Eye (tissue), 1 donor: Measurements from ENCODE around the gene RAB4B.
"Not testable (repeated sequence)": the region's sequence is repeated elsewhere in the genome, so short reads cannot be mapped to it uniquely, and the experiment has no call there.

Source experiments
- DNase-seq: peaks from one replicate; pipeline ENCODE4 v3.0.0-alpha.2; 2015

Gene RAB4B

DNA sequence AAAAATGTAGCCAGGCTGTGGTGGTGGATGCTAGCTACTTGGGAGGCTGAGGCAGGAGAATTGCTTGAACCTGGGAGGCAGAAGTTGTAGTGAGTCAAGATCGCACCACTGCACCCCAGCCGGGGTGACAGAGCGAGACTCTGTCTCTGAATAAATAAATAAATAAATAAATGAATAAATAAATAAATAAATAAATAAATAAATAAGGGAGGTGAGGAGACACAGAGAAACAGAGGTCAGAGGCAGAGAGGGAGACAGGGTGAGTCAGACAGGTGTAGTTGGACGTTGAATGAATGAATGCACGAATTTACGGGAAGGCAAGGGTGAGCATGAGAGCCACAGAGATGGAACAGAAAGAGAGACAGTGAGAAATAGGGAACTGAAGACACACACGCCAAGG, 3.1 kb downstream of the RAB4B start:
- DNase-seq: no peak

DNA sequence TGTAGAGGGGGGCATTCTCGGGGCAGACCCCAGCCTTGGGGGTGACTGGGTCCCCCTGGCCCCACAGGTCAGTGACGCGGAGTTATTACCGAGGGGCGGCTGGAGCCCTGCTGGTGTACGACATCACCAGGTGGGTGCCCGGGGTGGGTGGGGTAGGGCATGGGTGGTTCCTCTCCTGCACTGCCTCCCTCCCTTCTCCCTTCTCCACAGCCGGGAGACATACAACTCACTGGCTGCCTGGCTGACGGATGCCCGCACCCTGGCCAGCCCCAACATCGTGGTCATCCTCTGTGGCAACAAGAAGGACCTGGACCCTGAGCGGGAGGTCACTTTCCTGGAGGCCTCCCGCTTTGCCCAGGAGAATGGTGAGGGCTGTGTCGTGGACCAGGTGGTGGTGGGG, 5.7 kb downstream of the RAB4B start:
- DNase-seq: no peak

DNA sequence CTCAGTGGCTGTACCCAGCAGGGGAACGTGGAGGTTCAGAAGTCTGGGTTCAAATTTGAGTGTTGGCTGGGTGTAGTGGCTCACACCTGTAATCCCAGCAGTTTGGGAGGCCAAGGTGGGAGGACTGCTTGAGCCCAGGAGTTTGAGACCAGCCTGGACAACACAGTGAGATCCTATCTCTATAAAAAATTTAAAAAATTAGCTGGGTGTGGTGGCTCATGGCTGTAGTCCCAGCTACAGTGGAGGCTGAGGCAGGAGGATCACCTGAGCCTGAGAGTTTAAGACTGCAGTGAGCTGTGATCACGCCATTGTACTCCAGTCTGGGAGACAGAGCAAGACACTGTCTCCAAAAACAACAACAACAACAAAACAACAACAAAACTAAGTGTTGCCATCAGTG, 6.1 kb downstream of the RAB4B start:
- DNase-seq: not testable (repeated sequence)

DNA sequence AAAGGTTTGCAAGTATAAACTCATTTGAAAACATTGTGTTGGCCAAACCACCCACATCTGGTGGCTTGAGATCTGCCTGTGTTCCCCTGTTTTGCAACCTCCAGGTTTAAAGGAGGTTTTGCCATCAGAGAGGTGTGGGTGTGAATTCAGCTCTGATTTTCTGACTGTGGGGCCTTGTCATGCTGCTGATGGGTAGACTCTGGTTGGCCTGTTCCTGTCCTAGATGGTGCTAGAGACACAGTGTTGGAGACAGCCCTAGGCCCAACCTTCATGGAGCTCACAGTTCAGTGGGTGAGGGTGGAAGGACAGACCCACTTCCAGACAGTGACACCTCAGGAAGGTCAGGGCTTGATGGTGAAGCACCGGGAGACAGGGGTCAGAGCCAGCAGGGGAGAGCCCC, 7.5 kb downstream of the RAB4B start:
- DNase-seq: no peak

DNA sequence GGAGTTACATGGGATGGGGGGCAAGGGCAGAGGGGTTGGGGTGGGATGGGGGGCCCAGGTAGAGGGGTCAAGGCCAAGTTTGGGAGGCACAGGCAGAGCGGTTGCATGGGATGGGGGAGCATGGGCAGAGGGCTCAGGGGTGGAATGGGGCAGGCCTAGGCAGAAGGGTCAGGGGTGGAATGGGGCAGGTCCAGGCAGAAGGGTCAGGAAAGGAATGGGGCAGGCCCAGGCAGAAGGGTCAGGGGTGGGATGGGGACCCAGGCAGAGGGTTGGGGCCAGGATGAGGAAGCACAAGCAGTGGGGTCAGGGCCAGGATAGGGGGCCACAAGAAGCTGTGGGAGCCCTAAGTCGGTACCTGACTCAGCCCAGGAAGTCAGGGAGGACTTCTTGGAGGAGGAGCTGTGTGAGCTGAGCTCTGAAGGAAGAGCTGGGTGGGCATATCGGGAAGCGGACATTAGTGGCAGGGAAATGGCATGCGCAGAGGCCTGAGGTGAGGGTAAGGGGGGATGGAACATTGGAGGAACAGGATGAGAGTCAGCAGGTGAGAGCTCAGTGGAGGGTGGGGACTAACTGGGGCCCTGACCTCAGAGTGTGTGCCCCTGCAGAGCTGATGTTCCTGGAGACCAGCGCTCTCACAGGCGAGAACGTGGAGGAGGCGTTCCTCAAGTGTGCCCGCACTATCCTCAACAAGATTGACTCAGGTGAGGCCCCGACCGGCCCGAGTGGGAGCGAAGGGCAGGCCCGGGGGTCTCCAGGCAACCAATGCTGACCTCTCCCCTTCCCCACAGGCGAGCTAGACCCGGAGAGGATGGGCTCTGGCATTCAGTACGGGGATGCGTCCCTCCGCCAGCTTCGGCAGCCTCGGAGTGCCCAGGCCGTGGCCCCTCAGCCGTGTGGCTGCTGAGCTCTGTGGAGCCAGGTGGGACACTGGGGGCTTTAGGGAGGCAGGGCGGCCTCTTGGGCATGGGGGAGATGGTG, 8.3 kb downstream of the RAB4B start:
- DNase-seq: no peak

DNA sequence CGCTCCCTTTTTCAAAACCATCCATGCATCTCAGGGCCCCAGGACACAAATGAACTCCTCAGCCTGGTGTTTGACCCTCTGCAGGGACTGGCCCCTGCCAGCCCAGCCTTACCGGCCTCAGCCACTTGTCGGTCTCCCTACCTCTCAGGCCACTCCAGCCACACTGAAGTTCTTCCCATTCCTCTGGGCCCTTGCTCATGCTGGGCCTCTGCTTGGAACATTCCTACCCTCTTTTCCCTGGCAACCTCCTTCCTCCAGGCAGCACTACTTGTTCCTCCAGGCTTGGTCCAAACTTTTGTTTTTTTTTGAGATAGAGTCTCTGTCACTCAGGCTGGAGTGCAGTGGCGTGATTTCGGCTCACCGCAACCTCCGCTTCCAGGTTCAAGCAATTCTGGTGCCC, 13.3 kb downstream of the RAB4B start:
- DNase-seq: no peak

DNA sequence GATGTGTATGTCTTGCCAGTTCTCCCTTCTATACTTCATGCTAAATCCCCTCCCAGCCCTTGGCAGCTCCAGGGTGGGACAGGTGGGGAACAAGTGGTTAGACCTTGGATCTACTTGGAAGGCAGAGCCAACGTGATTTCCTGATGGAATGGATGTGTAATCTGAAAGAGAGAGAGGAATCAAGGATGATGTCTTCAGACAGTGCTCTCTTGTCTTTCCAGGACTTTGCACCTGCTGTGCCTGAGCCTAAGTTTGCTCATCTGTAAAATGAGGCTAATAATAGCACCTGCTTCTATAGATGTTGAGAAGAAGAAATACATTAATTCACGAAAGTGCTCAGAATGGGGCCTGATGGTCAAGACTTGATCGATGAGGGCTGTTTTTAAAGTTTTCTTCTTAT, 13.9 kb downstream of the RAB4B start:
- no peak for DNase-seq

DNA sequence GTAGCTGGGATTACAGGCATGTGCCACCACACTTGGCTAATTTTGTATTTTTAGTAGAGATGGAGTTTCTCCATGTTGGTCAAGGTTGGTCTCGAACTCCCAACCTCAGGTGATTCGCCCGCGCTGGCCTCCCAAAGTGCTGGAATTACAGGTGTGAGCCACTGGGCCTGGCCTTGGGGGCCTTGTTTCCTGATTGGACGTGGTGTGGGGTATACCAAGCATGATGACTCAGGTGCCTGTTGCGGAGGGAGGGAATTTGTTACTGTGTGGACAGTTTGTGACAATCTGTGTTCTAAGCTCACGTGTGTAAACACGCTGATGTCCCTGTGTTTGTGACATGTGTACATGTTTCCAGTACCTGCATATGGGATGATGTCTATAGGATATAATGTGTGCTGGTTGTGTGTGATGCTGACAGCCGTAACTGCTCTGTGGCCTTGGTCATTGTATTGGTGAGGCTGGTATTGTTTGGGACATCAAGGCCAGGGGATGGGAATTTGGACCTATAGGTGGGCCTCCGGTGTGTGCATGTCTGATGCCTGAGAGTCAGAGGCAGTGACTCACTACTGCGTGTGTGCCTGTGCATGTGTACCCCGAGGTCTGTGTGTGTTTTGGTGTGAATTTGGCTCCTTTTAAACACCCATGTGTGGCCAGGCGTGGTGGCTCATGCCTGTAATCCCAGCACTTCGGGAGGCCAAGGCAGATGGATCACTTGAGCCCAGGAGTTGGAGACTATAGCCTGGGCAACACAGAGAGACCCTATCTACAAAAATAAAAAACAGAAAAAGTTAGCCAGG, 19.3 kb downstream of the RAB4B start:
- no peak for DNase-seq

DNA sequence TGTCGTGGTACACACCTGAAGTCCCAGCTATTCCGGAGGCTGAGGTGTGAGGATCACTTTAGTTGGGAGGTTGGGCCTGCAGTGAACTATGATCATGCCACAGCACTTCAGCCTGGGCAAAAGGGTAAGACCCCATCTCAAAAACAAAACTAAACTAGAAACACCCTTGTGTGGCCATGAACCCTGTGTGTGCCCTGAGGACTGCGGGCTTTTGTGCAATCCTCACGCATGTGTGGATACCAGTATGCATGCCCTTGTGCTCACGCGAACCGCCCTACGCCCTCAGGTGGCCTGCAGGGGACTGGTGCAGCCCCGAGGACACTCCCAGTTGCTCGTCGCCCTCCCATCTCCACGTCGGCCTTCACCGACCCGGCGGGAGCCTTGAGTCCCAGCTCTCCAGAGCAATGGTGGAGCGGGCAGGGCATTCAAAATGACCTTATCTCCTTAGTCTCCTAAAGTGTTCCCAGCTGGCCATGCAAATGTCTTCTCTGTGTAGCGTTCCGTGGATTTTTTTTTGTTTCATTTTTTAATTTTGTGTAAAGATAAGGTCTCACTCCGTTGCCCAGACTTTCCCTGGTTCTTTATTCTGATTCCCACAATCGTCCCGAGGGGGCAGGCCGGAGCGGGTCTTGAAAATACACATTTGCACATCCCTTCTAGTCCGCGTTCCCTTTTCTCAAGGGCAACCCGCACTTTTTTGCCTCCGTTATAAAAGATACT, 20.1 kb downstream of the RAB4B start:
- DNase-seq: peak; percentile 78

DNA sequence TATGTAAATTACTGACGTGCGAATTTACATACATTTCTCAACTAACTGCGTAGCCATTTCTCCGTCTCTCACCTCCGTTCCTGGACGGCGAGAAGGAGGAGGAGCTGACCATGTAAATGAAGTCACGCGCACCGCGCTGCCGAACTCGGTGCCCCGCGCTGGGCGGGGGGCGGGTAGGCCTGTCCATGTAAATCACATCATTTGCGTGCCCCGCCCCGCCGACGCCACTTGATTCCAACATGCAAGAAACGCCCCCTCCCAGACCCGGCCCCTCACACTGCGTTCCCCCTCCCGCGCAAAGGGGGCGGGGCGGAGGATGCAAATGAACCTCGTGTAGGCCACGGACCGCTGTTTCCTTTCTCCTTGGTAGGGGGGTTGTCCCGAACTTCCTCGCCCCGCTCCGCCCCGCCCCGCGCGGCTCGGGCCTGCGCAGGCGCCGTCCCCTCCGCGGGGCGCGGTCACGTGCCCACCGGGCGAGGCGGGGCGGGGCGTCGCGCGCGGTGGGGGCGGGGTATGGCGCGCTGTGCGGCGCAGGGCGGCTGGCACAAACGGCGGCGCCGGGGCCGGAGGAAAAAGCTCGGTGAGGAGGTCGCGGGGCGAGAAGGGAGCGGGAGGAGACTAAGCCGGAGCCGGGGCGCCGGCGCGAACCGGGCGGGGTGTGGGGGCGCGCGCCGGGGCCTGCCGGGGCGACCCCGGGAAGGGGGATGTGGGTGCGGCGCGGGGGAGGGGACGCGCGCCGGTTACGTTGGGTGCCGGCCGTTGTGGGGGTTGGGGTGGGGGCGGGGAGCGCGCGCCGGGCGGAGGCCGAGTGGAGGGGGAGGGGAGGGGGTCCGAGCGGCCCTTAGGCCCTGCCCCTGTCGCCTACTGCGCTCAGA, 20.9 kb downstream of the RAB4B start, which contains the start of gene EGLN2:
EGLN2 (plus strand) TSS at position 509 of the 875 bp plus-strand sequence. CDS start 1,382 bp downstream, outside the sequence.
- peak; percentile 100 for DNase-seq

DNA sequence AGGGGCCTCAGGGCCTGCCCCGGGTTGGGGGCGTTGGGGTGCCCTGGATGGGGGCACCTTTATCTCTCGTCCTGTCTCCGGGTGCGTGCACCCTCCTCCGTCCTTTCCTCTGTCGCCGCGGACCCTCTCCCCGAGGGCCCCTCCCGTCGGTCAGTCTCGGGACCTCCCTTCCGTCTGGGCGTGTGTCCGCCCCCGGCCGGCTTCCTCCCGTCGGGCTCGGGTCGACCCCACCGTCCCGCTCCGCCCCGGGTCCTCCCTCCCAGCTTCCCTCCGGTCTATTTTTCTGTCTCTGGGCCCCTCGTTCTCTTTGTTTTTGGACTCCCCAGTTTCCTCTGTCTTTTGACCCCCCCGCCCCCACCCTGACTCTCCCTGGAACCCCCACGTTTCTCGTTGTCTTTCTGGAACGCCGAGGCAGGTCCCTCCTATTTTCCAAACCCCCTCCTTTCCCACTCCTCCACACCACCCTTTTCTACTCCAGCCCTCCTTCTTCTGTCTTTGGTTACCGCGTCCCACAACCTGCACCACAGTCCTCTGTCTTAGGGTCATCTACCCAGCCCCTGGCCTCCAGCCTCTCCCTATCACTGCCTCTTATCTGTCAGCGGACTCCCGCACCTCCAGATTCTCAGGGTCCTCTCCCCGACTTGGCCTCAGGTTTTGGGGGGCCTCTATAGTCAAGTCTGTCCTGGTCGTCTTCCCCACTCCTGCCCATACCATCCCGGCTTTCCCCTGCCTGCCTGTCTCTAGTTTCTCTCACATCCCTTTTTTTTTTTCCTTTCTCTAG, 21.7 kb downstream of the RAB4B start:
- DNase-seq: no peak

DNA sequence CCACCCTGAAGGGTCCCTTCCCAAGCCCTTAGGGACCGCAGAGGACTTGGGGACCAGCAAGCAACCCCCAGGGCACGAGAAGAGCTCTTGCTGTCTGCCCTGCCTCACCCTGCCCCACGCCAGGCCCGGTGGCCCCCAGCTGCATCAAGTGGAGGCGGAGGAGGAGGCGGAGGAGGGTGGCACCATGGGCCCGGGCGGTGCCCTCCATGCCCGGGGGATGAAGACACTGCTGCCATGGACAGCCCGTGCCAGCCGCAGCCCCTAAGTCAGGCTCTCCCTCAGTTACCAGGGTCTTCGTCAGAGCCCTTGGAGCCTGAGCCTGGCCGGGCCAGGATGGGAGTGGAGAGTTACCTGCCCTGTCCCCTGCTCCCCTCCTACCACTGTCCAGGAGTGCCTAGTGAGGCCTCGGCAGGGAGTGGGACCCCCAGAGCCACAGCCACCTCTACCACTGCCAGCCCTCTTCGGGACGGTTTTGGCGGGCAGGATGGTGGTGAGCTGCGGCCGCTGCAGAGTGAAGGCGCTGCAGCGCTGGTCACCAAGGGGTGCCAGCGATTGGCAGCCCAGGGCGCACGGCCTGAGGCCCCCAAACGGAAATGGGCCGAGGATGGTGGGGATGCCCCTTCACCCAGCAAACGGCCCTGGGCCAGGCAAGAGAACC, 22.4 kb downstream of the RAB4B start:
- no peak for DNase-seq

DNA sequence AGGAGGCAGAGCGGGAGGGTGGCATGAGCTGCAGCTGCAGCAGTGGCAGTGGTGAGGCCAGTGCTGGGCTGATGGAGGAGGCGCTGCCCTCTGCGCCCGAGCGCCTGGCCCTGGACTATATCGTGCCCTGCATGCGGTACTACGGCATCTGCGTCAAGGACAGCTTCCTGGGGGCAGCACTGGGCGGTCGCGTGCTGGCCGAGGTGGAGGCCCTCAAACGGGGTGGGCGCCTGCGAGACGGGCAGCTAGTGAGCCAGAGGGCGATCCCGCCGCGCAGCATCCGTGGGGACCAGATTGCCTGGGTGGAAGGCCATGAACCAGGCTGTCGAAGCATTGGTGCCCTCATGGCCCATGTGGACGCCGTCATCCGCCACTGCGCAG, 22.9 kb downstream of the RAB4B start:
- no peak for DNase-seq

DNA sequence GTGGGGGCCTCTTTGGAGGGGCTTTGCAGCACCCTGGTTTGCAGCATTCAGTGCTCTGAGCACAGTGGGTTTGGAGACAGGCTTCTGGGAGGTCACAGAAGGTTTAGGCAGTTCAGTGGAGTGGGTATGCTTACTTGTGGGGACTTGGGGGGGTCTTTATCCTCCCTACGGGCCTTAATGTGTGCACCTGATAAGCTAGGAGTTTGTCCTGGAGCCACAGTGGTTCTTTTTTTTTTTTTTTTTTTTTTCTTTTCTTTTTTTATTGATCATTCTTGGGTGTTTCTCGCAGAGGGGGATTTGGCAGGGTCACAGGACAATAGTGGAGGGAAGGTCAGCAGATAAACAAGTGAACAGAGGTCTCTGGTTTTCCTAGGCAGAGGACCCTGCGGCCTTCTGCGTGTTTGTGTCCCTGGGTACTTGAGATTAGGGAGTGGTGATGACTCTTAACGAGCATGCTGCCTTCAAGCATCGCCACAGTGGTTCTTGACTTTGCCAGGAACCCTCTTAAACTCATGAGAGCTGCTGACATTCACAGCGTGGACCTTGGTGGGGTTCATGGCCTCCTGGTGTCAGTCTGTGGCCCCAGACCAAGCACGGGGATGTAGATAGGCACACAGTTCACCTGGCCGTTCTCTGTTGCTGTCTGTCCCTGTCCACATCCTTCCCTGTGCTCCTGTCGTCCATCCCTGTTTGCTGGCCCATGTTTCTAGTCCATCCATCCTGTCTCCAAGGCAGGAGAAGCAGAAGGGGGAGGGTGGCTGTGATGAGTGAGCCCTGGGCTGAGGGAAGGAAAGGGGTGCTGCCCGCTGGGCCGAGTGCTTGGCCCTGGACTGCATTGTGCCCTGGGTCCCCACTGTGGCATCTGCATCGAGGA, 23.6 kb downstream of the RAB4B start:
- no peak for DNase-seq

DNA sequence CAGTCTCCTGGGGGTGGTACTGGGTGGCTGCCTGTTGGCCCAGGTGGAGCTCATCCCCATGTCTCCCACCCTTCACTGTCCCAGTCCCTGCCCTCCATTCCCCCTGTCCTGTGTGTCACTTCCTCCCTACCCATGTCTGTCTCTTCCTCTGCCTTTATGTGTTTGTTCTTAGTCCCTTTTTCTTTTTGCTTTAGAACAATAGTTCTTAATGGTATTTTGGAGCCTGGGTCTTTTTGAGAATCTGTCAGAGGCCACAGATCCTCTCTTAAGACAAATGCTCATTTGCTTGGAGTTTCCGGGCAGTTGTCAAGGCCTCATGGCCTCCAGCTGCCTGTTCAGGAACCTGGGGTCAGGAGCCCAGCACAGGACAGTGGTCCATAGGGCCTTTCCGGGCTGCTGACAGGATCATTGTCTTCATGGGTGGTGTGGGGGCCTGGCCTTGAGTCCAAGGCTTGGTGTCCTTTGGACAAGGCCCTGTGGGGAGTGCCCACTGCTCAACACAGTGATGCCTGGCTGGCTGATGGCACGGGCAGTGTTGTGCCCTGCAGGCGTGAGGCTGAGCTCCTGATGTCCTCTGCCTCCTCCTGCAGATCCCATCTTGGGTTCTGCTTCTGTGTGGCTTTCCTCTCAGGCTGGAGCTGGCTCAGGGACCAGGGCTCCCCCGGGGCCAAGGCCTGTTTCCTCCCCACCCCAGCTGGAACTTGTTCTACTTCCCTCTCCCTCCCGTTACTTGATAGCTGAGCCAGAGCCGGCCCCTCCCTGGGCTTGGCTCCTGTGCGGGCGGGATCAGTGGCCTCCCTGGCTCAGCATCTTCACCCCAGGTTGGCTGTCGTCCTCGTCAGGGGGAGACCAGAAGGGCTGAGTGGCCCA, 24.5 kb downstream of the RAB4B start:
- DNase-seq: no peak

DNA sequence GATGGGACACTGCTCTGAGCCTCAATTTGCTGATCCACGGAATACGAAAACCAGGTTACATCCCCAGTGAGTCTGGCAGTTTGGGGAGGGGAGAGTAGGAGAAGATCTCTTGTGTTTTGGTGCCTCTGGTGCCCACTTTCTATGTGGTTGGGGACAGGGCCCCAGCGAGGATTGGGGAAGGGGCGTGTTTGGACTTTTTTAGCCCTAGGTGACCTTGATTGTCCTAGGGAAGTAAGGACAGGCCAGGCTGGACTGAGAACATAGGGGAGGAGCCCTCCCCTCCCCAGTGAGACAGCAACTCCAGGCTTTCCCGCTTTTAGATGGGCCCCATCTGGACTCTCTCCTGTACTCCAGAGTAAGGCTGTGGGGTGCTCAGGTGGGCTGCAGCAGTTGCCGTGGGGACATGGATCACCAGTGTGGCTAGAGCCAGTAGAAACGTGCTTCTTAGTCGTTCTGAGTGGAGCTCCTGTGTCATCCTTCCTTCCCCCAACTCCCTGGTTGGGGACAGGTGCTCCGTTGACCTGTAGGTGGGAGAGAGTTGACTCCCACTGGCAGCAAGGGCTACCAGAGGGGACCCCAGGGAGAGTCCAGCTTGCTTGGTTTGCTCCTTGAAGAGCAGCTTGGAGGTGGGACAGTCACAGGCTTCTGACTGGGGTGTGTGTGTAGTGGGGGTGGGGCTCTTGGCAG, 25.3 kb downstream of the RAB4B start:
- DNase-seq: no peak

DNA sequence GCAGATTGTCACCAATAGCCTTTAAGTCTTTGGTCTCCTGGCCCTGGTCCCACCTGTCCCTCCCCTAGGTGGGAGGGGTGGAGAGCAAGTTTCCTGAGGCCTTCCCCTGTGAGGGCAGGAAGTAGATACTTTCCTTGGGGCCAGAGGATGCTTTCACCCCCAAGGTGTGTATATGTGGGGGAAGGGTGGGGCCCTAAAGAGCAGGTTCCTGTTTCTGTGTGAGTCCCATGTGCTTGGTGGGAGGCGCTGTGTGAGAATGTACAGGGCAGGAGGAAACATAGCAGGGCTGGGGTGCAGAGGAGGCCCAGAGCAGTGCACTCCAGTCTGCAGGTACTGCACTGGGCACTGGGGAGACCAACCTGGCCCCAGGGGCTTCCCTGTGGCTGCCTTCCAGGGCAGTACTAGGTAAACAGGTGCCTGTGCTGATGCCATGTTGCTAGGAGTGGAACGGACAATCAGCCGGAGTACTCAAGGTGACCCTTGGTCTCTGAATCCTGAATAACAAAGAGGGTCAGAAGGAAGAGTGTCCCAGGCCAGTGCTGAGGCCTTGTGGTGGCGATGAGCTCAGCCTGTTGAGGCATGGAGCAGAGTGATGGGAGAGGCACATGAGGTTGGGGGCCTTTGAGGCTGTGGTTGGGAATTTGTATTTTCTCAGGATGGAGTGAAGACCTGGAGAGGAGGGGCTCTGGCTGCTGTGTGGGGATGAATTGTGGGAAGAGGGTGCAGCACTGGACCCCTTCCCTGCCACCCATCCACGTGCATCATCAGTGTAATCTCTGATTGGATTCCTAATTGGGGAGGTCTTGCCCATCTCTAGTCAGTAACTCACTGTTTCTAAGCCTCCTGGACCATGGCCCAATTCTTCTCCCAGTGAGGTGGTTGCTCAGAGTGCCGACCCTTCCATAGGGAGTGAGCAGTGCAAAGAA, 26.1 kb downstream of the RAB4B start:
- DNase-seq: no peak
